A673 (cell line): ENCODE data around the gene ARHGEF7.

Experiments
- CTCF ChIP-seq: fragments of 300-800, 200-600 bp; sonication (generic); conservative IDR thresholded peaks from 2 replicates; pipeline ENCODE4 v1.5.1; 2017; ENCODE audit warnings: low read depth, mild to moderate bottlenecking, antibody characterized with exemption, low read length, moderate library complexity, mixed read lengths
- EZH2 ChIP-seq: fragments of 200-600 bp; sonication (generic); IDR thresholded peaks from 2 replicates; pipeline ENCODE4 v1.6.1; 2017; ENCODE audit warnings: borderline replicate concordance, low read depth, mild to moderate bottlenecking, mixed read lengths, antibody characterized with exemption, low read length; ENCODE audit not compliant: poor library complexity, severe bottlenecking

- TF ChIP-seq CTCF (no peak), EZH2 (no peak)
Observed at GRCh38 chr13:111275382-111275781, 160.3 kb downstream of the ARHGEF7 start.
